KOPT-K1 (cell line): Measurements from ENCODE around the gene RBM34.

Experiments used
- H3K27ac ChIP-seq: fragments of 200-600 bp; sonication (generic); 2 replicates; pipeline ENCODE4 v1.5.1; 2016; ENCODE audit warnings: antibody characterized with exemption, mild to moderate bottlenecking, low read depth, low read length; ENCODE audit not compliant: poor library complexity, severe bottlenecking
- H3K36me3 ChIP-seq: fragments of 200-600 bp; sonication (generic); 2 replicates; pipeline ENCODE4 v1.5.1; 2017; ENCODE audit warnings: antibody characterized with exemption, mild to moderate bottlenecking, low read length, moderate library complexity; ENCODE audit not compliant: insufficient read depth
- H3K9me3 ChIP-seq: fragments of 200-600 bp; sonication (generic); 2 replicates; pipeline ENCODE4 v1.5.1; 2017; ENCODE audit warnings: antibody characterized with exemption, low read length, mild to moderate bottlenecking; ENCODE audit not compliant: insufficient read depth, poor library complexity, severe bottlenecking

Gene RBM34

DNA sequence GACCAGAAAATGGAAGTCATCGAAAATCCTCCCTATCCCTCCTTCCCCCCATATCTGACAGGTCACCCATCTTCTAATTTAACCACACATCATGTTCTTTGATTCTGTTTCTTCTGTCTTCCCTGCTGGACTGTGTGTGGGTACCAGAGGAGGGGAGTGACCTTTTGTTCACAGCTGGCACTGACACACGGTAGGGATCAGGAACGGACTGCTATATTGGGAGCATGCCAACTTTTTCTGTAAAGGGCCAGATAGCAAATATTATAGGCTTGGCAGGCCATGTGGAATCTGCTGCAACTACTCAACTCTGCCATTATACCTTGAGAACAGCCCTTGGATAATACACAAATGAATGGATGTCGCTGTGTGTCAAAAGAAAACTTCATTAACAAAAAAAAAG, 24.9 kb downstream of the RBM34 start:
- Histone ChIP-seq H3K36me3 (peaks cover 95% of the 10 kb centered on the region), H3K9me3 (no peaks in the 10 kb centered on the region), H3K27ac (no peak overlapping the region)

DNA sequence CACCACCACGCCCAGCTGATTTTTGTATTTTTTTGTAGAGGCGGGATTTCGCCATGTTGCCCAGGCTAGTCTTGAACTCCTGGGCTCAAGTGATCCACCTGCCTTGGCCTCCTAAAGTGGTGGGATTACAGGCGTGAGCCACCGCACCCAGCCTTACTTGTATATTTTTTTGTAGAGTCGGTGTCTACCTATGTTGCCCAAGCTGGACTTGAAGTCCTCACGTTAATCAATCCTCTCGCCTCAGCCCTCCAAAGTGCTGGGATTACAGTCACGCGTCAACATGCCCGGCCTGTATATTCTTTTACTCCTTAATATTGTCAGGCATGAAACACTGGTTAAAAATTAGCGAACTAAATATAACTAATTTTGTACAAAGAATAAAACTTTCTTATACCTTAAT, 26.9 kb downstream of the RBM34 start:
- H3K27ac ChIP-seq, result no peak overlapping the region
- no peaks in the 10 kb centered on the region for H3K9me3 ChIP-seq
- H3K36me3 ChIP-seq, result peaks cover 92% of the 10 kb centered on the region

DNA sequence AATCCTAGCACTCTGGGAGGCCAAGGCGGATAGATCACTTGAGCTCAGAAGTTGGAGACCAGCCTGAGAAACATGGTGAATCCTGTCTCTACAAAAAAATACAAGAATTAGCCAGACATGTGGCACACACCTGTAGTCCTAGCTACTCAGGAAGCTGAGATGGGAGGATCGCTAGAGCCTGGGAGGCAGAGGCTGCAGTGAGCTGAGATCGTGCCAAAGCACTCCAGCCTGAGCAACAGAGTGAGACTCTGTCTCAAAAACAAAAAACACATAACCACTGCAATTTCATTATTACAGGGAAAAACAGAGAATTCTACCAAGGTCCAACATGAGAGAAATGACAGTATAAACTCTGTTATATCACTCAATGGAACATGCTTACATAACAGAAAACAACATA, 28.0 kb downstream of the RBM34 start:
- no peak overlapping the region for H3K27ac ChIP-seq
- peaks cover 81% of the 10 kb centered on the region for H3K36me3 ChIP-seq
- H3K9me3 ChIP-seq, result no peaks in the 10 kb centered on the region

DNA sequence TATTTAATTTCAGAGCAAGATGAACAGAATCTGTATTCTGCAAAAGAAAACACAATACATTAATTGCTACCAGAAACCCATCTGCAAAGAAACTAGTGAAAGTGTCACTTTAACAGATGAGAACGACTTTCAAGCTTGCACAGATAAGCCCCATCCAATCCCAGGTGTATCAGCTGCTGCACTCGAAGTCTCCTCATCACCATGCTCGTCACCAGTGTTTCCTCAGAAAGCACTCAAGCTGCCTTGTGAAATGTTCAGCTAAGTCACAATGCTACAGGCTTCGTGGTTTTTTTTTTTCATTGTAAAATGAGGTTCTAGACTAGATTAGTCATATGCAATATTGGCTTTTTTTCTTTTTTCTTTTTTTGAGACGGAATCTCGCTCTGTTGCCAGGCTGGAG, 29.1 kb downstream of the RBM34 start:
- Histone ChIP-seq H3K27ac (no peak overlapping the region), H3K36me3 (peaks cover 74% of the 10 kb centered on the region), H3K9me3 (no peaks in the 10 kb centered on the region)

DNA sequence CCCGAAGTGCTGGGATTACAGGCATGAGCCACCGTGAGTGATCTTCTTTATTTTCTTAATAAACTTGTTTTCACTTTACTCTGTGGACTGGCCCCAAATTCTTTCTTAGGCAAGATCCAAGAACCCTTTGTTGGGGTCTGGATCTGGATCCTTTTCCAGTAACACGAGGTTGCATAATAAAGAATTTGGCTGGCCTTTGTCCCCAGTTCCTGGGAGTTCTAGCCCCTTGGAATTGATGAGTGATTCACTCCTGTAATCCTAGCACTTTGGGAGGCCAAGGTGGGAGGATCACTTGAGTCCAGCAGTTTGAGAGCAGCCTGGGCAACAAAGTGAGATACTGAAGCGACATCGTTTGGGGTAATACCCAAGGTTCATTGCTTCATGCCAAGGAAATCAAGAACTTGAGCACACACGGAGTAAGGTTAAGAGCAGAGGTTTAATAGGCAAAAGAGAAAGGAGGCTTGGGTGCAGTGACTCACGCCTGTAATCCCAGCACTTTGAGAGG, 30.2 kb downstream of the RBM34 start:
- Histone ChIP-seq H3K9me3 (no peaks in the 10 kb centered on the region), H3K36me3 (peaks cover 74% of the 10 kb centered on the region), H3K27ac (no peak overlapping the region)

DNA sequence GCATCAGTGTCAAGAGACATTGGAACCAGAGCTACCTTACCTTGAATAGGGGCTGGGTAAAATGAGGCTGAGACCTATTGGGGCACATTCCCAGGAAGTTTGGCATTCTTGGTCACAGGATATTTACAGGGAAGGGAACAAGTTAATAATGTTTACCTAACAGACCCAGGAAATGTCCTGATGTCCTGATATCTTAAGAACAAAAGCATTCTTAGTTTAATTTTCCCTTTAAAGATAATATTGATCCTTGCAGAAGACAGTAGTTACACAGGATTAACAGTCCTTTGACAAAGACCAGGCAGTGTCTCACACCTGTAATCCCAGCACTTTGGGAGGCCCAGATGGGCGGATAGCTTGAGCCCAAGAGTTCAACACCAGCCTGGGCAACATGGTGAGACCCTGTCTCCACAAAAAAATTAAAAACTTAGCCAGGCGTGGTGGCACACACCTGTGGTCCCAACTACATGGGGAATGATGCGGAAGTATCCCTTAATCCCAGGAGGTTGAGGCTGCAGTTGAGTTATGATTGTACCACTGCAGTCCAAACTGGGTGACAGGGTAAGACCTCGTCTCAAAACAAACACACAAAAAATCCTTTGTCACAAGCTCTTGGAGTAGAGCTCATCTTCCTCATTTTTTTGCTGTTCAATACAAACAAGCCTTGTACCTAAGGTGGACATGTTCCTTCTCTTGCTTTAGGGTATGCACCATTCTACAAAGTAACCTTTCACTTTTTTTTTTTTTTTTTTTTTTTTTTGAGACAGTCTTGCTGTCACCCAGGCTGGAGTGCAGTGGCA, 31.1 kb downstream of the RBM34 start:
- Histone ChIP-seq H3K9me3 (no peaks in the 10 kb centered on the region), H3K36me3 (peaks cover 73% of the 10 kb centered on the region), H3K27ac (peak overlapping the region; percentile 91)

DNA sequence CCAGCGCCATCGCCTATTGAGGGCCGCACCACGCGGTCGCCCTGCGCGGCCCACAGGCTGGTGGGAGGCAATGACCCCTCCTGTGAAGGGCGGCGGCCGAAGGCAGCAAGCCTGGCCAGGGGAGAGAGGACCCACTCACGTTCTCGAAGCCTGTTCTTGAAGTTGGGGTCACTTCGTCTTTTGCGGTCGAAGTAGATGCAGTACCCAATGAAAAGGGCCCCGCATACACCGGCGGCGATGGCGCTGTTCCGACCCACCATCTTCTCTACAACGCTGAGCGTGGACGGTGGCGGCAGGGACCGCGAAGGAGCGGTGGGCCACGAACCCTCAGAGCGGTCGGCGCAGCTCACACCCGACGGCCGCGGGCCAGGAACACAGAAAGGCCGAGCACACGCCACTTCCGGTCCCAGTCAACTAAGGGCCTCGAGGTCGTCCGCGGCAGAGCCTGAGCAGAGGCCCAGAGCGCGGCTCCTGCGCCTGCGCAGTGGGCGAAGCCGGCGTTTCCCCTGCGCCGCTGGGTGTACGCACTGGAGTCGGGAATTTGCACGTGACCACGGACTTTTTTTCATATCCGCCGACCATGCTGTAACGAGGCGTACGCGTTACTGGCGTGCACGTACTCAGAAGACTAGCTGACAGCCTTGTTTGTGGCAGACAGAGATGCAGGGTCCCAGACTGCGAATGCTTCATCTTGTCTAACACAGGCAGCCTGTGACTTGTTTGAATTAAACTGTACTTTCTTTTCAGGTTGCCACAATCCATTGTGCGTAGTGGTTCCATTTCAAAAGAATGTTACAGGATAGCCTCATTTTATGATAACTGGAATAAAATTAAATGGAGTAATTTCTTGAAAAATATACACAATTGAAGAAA, 32.4 kb downstream of the RBM34 start, which contains the start of gene TOMM20:
Gene TOMM20 (minus strand): TSS at position 382 of the 873 bp plus-strand sequence. CDS start 122 bp downstream, at position 260.
- Histone ChIP-seq H3K9me3 (no peaks in the 10 kb centered on the region), H3K27ac (peak within 1 kb of the TSS; percentile 91), H3K36me3 (peaks cover 73% of the 10 kb centered on the region)

DNA sequence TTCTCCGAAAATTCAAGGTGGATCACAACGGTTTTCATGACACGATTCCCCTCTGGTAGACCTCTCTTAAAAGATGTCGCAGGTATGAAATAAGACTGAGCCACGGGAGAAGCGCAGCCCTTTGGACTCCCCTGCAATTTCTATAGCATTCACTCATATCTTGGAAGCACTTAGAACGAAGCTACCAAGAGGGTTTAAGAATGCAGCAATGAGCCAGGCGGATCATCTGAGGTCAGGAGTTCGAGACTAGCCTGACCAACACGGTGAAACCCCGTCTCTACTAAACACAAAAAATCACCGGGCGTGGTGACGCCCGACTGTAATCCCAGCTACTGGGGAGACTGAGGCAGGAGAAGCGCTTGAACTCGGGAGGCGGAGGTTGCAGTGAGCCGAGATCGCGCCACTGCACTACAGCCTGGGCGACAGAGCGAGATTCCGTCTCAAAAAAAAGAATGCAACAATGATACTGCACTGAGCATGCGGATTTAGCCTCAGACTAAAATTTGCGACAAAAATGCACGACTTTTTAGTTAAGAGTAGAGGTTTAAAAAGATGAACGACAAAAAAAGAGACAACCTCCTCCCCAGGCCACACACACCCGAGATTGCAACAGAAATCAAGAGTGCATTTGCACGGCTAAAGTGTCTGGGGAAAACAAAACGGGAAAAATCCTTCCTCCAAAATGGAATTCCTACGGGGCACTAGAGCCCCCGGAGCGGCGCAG, 33.2 kb downstream of the RBM34 start:
- Histone ChIP-seq H3K36me3 (peaks cover 73% of the 10 kb centered on the region), H3K9me3 (no peaks in the 10 kb centered on the region), H3K27ac (peak overlapping the region; percentile 91)

DNA sequence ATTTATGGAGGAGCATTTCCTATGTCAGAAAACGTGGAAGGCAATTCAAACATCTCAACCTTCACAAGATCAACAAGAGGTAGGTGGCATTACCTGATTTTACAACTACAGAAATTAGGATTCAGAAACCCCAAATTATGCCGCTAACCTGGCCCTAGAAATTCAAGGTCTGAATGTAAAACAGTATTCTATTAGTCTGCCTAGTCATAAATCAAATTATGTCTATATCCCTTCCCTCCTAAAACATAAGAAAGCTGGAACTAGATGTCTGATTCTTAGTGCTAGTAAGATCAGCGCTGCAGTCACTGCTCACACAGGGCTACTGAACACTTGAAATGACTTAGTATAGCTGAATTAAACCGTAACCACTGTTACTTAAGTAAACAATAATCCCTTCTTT, 33.8 kb downstream of the RBM34 start:
- H3K9me3 ChIP-seq, result no peaks in the 10 kb centered on the region
- H3K36me3 ChIP-seq, result peaks cover 73% of the 10 kb centered on the region
- H3K27ac ChIP-seq, result peak overlapping the region; percentile 91

DNA sequence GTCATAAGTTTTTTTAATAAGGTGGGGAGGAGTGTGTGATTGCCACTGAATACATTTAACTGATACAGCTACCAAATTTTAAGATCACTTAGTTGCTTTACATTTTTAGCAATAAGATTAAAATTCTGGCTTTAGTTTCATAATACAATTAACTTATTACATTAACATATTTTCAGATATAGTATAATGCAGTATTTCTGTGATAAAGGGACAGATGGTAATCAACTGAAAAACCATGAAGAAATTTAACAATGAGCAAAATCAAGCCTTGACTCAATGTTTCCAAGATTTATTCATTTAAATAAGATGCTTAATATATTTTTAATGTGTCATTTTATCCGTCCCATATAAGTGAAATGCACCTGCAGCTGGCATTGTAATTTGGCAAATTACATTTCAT, 36.4 kb downstream of the RBM34 start:
- H3K27ac ChIP-seq, result no peak overlapping the region
- H3K9me3 ChIP-seq, result no peaks in the 10 kb centered on the region
- peaks cover 77% of the 10 kb centered on the region for H3K36me3 ChIP-seq

DNA sequence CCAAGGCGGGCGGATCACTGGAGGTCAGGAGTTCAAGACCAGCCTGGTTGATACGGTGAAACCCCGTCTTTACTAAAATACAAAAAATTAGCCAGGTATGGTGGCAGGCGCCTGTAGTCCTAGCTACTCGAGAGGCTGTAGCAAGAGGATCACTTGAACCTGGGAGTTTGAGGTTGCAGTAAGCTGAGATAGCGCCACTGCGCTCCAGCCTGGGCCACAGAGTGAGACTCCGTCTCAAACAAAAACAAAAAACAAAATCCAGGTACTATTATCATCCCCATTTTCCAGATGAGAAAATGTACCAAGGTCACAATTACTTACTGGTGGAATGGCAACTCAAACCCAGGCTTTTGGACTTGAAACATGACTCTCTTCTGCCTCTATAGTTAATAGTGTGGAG, 36.9 kb downstream of the RBM34 start:
- Histone ChIP-seq H3K36me3 (peaks cover 82% of the 10 kb centered on the region), H3K27ac (no peak overlapping the region), H3K9me3 (no peaks in the 10 kb centered on the region)

DNA sequence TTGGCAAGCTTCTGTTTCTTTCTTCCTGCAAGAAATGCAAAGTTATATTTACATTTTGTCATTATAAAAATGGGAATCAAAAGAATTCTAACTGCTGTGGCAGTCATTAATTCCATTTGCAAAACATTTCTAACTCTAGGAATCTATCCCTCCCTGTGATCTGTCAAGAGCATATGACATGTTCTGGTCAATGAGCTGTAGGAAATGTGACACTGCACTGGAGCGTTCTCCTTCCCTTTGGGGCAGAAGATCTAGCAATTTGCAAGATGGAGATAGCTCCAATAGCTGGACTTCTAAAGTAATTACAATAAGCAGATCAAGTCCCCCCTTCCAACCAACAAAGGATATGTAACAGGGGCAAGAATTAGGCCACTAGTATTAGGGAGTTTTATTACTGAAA, 38.7 kb downstream of the RBM34 start:
- no peak overlapping the region for H3K27ac ChIP-seq
- peaks cover 99% of the 10 kb centered on the region for H3K36me3 ChIP-seq
- H3K9me3 ChIP-seq, result no peaks in the 10 kb centered on the region

DNA sequence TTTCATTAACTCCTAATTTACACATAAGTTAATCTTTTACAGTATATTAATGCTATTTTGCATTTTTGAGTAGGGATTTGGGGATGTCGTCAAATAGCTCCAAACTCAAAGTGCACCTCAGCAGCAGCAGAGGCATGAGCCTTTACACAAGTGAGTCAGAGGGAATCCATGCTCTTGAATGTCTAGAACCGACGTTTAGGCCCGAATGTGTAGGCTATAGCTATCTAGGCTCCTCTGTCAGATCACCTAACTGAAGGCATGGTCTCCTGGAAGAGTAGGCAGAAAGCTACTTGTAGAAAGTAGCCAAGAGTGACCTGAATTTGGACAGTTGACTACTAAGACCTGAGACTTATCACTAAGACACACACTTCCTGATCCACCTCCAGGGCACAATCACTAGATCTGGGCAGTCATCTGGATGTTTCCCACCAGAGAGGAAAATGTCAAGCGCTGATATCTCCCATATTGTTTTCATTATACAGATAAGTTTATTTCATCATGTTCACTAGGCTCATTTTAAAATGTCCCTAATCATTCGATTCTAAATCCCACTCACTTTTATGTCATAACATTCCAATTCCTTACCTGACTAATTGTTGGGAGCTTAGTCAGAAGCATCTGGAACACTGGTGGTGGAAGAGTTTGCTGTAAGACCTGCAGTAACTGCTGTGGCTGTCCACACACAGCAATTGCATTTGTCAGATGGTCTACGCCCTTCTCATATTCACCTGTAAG, 47.7 kb downstream of the RBM34 start:
- Histone ChIP-seq H3K27ac (no peak overlapping the region), H3K36me3 (peaks cover 100% of the 10 kb centered on the region), H3K9me3 (no peaks in the 10 kb centered on the region)
